HepG2 (cell line): Measurements from ENCODE around the gene KXD1. TPM values are rescaled to one million over a fixed set of nuclear protein-coding genes. Genes with fewer than 3 reads are reported as not detected.

Experiments
- ATF7 ChIP-seq, 2 experiments: fragments of 450-650 bp in 1 of 2; sonication (generic) in 1 of 2; formaldehyde crosslinking in 1 of 2; IDR thresholded peaks; 2 replicates each; pipeline versions ENCODE4 v1.4.0 to v1.6.1; 2016 to 2020; ENCODE audit warnings: antibody characterized with exemption in 1 of 2, mild to moderate bottlenecking in 1 of 2, missing genetic modification reagents in 1 of 2
- CBX2 ChIP-seq, 2 experiments: fragments of 200-600 bp in 1 of 2; sonication (generic); formaldehyde crosslinking in 1 of 2; IDR thresholded peaks; 2 replicates each; pipeline versions ENCODE4 v1.7.0 to v1.8.1; 2018 to 2022; ENCODE audit warnings: low read depth in 2 of 2, low read length in 1 of 2, mild to moderate bottlenecking in 1 of 2, missing genetic modification reagents in 1 of 2
- CEBPB ChIP-seq: IDR thresholded peaks from 2 replicates; pipeline ENCODE4 v1.6.1; 2011; ENCODE audit warnings: low read depth, low read length, improper control_type of control experiment, borderline replicate concordance
- FOXK1 ChIP-seq: sonication (generic); formaldehyde crosslinking; IDR thresholded peaks from 2 replicates; pipeline ENCODE4 v1.4.0; 2020; ENCODE audit warnings: low read depth, missing genetic modification reagents, borderline replicate concordance
- GZF1 ChIP-seq: sonication (generic); formaldehyde crosslinking; IDR thresholded peaks from 2 replicates; pipeline ENCODE4 v1.5.1; 2020; ENCODE audit warnings: mild to moderate bottlenecking, missing genetic modification reagents
- HES4 ChIP-seq: sonication (generic); formaldehyde crosslinking; IDR thresholded peaks from 2 replicates; pipeline ENCODE4 v1.9.0; 2021; ENCODE audit warnings: mild to moderate bottlenecking, missing genetic modification reagents, borderline replicate concordance
- HNRNPH1 ChIP-seq: fragments of 200-400 bp; formaldehyde crosslinking; optimal IDR thresholded peaks from 2 replicates; pipeline ENCODE3; 2017; ENCODE audit warnings: mild to moderate bottlenecking, low read depth, low read length
- KDM6A ChIP-seq: IDR thresholded peaks from 2 replicates; pipeline ENCODE4 v1.6.1; 2016; ENCODE audit warnings: low read depth
- MBD4 ChIP-seq: IDR thresholded peaks from 2 replicates; pipeline ENCODE4 v1.6.1; 2012; ENCODE audit warnings: low read length, inconsistent platforms, borderline replicate concordance
- MEIS1 ChIP-seq: sonication (generic); formaldehyde crosslinking; IDR thresholded peaks from 2 replicates; pipeline ENCODE4 v1.9.0; 2021; ENCODE audit warnings: mild to moderate bottlenecking, missing genetic modification reagents, moderate library complexity, borderline replicate concordance
- NFIB ChIP-seq: sonication (generic); formaldehyde crosslinking; IDR thresholded peaks from 2 replicates; pipeline ENCODE4 v1.9.0; 2021; ENCODE audit warnings: missing genetic modification reagents, mild to moderate bottlenecking, borderline replicate concordance
- RFX5 ChIP-seq: IDR thresholded peaks from 2 replicates; pipeline ENCODE4 v1.6.1; 2011; ENCODE audit warnings: low read depth, low read length, improper control_type of control experiment
- SP1 ChIP-seq, 2 experiments: fragments of 450-650 bp in 1 of 2; sonication (generic) in 1 of 2; formaldehyde crosslinking in 1 of 2; IDR thresholded peaks; 2 replicates each; pipeline versions ENCODE4 v1.4.0 to v1.6.1; 2016 to 2020; ENCODE audit warnings: missing genetic modification reagents in 1 of 2
- ZKSCAN8 ChIP-seq: IDR thresholded peaks from 2 replicates; pipeline ENCODE4 v1.6.1; 2016; ENCODE audit warnings: borderline replicate concordance, missing genetic modification reagents, missing compliant biosample characterization
- ZNF124 ChIP-seq: sonication (generic); formaldehyde crosslinking; IDR thresholded peaks from 2 replicates; pipeline ENCODE4 v1.4.0; 2020; ENCODE audit warnings: missing genetic modification reagents
- ZNF253 ChIP-seq: sonication (generic); formaldehyde crosslinking; IDR thresholded peaks from 2 replicates; pipeline ENCODE4 v1.8.0; 2022; ENCODE audit warnings: mild to moderate bottlenecking, missing genetic modification reagents, borderline replicate concordance
- ZNF331 ChIP-seq: sonication (generic); formaldehyde crosslinking; IDR thresholded peaks from 2 replicates; pipeline ENCODE4 v1.4.0; 2020; ENCODE audit warnings: missing genetic modification reagents
- ZNF629 ChIP-seq: sonication (generic); formaldehyde crosslinking; conservative IDR thresholded peaks from 2 replicates; pipeline ENCODE4 v1.5.0; 2020; ENCODE audit warnings: missing genetic modification reagents
- ZNF780A ChIP-seq: sonication (generic); formaldehyde crosslinking; IDR thresholded peaks from 2 replicates; pipeline ENCODE4 v1.8.0; 2022; ENCODE audit warnings: mild to moderate bottlenecking, missing genetic modification reagents, moderate library complexity
- ZSCAN20 ChIP-seq: sonication (generic); formaldehyde crosslinking; IDR thresholded peaks from 2 replicates; pipeline ENCODE4 v1.4.0; 2020; ENCODE audit warnings: missing genetic modification reagents, mild to moderate bottlenecking, borderline replicate concordance
- ZSCAN21 ChIP-seq: sonication (generic); formaldehyde crosslinking; IDR thresholded peaks from 2 replicates; pipeline ENCODE4 v1.8.0; 2022; ENCODE audit warnings: mild to moderate bottlenecking, missing genetic modification reagents, moderate library complexity, borderline replicate concordance
- polyA plus RNA-seq, 8 experiments: library from polyadenylated mRNA; depleted of rRNA in 3 of 8; stranded (reverse) in 7 of 8; unstranded in 1 of 8; fragments of >200 nt; fragmentation: Illumina TruSeq in 4 of 8; extraction: Trizol in 4 of 8; gene quantifications; 2 replicates each; pipeline versions ENCODE4 v1.2.1 to v1.2.3, GENCODE V29; 2011 to 2016; ENCODE audit warnings: low read depth in 4 of 8, missing spikeins in 1 of 8, mixed read lengths in 1 of 8; ENCODE audit not compliant: insufficient read depth in 1 of 8
- total RNA-seq, 5 experiments: library from RNA; depleted of rRNA; stranded (reverse); fragments of >200 nt; fragmentation: Illumina TruSeq; extraction: Trizol; gene quantifications; 2 replicates each; pipeline ENCODE4 v1.2.3, GENCODE V29; 2016; ENCODE audit warnings: low read depth in 1 of 5
- TF ChIP-seq, protein P1 (sequence below): IDR thresholded peaks from 2 replicates; pipeline ENCODE4 v1.6.1; 2012; ENCODE audit warnings: inconsistent platforms
- TF ChIP-seq, protein P2 (sequence below): sonication (generic); formaldehyde crosslinking; IDR thresholded peaks from 2 replicates; pipeline ENCODE4 v1.4.0; 2020; ENCODE audit warnings: mild to moderate bottlenecking, low read depth, missing genetic modification reagents
- TF ChIP-seq, protein P3 (sequence below): sonication (generic); formaldehyde crosslinking; conservative IDR thresholded peaks from 2 replicates; pipeline ENCODE4 v1.4.0; 2020; ENCODE audit warnings: missing genetic modification reagents
- TF ChIP-seq, protein P4 (sequence below): sonication (generic); formaldehyde crosslinking; IDR thresholded peaks from 2 replicates; pipeline ENCODE4 v1.5.0; 2020; ENCODE audit warnings: missing genetic modification reagents

KXD1 gene
- total and polyA plus RNA-seq, 2 of the 13 experiments (the other 11 are each of a cell fraction or from before 2014, with no cell fraction given): 44.6 to 143 TPM

DNA sequence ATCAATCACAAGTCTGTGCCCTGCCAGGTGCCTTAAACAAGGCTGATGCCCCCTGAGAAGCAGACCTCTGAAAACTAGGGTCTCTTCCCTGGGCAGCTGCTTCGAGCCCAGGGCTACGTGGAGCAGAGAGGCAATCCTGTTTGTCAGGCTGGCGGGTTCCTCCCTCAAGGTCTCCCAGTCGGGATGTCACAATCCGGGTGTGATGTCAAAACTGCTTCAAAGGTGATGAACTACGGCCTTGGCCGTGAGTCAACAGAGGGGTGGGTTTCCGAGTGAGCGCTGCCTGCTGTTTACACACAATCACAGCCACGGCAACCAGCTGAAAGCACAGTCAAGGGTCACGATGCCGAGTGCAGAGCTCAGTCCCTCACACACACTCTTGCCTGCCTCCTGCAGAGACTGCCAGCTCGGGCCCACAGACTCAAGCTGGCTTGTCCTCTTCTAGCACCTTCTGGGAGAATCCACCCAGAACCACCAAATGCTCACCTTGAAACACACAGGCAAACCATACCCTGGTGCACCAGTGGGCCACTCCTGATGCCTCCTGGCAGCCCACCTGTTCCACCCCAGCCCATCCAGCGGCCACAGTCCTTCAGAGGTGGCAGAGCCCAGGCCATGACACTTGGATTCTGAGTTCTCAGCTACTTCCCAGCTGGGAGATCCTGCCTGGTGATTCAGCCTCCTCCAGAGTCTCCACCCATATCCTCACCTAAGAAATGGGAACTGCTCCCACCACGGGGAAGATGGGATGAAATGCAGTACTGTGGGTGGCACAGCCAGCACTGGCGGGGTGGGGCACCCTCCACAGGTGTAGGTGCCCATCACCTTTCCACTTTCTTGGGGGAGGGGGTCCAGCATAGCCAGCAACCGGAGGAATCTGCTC is 42.6 kb upstream of the KXD1 start (continued):
- TF ChIP-seq ZSCAN20 (CRISPR knock-in tag): no peak
- peak; percentile 99 for TF ChIP-seq FOXK1 (CRISPR knock-in tag)
- no peak for TF ChIP-seq CBX2 (IDR thresholded peaks at IDR 0.05; ENCODE audit: low read depth, low read length)
- no peak for TF ChIP-seq CBX2 (CRISPR knock-in tag; IDR thresholded peaks at IDR 0.05; ENCODE audit: low read depth)
- no peak for TF ChIP-seq NFIB (CRISPR knock-in tag)
- no peak for TF ChIP-seq SP1 (IDR thresholded peaks at IDR 0.05)
- peak; percentile 61; the same call in 1 of the 2 replicates for TF ChIP-seq SP1 (CRISPR knock-in tag; IDR thresholded peaks at IDR 0.05)
- TF ChIP-seq, protein P1, sequence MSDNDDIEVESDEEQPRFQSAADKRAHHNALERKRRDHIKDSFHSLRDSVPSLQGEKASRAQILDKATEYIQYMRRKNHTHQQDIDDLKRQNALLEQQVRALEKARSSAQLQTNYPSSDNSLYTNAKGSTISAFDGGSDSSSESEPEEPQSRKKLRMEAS: peak; percentile 92
- peak; percentile 40; the same call in 1 of the 2 replicates for TF ChIP-seq ZNF253 (CRISPR knock-in tag)
- peak; percentile 99 for TF ChIP-seq ZKSCAN8
- TF ChIP-seq RFX5: no peak; the same call in 1 of the 2 replicates
- no peak for TF ChIP-seq HNRNPH1
- TF ChIP-seq MEIS1: peak; percentile 99
- peak; percentile 99 for TF ChIP-seq ZNF331 (CRISPR knock-in tag)
- TF ChIP-seq, protein P2, sequence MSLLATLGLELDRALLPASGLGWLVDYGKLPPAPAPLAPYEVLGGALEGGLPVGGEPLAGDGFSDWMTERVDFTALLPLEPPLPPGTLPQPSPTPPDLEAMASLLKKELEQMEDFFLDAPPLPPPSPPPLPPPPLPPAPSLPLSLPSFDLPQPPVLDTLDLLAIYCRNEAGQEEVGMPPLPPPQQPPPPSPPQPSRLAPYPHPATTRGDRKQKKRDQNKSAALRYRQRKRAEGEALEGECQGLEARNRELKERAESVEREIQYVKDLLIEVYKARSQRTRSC: peak; percentile 76; the same call in 1 of the 2 replicates
- no peak; the same call in 1 of the 2 replicates for TF ChIP-seq HES4
- peak; percentile 99 for TF ChIP-seq ZSCAN21
- TF ChIP-seq ZNF780A (CRISPR knock-in tag): 0 out of 2 replicates have a peak, but pooled peaks have one; percentile 34
- TF ChIP-seq CEBPB: peak; percentile 99
- TF ChIP-seq ZNF124 (CRISPR knock-in tag): peak; percentile 93; the same call in 1 of the 2 replicates
- peak; percentile 65 for TF ChIP-seq ZNF629 (CRISPR knock-in tag)
- peak; percentile 98 for TF ChIP-seq KDM6A (CRISPR knock-in tag)
- TF ChIP-seq, protein P3, sequence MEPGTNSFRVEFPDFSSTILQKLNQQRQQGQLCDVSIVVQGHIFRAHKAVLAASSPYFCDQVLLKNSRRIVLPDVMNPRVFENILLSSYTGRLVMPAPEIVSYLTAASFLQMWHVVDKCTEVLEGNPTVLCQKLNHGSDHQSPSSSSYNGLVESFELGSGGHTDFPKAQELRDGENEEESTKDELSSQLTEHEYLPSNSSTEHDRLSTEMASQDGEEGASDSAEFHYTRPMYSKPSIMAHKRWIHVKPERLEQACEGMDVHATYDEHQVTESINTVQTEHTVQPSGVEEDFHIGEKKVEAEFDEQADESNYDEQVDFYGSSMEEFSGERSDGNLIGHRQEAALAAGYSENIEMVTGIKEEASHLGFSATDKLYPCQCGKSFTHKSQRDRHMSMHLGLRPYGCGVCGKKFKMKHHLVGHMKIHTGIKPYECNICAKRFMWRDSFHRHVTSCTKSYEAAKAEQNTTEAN (CRISPR knock-in tag): peak; percentile 93
- TF ChIP-seq, protein P4, sequence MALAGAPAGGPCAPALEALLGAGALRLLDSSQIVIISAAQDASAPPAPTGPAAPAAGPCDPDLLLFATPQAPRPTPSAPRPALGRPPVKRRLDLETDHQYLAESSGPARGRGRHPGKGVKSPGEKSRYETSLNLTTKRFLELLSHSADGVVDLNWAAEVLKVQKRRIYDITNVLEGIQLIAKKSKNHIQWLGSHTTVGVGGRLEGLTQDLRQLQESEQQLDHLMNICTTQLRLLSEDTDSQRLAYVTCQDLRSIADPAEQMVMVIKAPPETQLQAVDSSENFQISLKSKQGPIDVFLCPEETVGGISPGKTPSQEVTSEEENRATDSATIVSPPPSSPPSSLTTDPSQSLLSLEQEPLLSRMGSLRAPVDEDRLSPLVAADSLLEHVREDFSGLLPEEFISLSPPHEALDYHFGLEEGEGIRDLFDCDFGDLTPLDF (CRISPR knock-in tag): peak; percentile 75; the same call in 1 of the 2 replicates
- no peak for TF ChIP-seq MBD4
- peak; percentile 47; the same call in 1 of the 2 replicates for TF ChIP-seq ATF7 (IDR thresholded peaks at IDR 0.05)
- TF ChIP-seq ATF7 (CRISPR knock-in tag; IDR thresholded peaks at IDR 0.05): peak; percentile 98
- TF ChIP-seq GZF1 (CRISPR knock-in tag): peak; percentile 57; the same call in 1 of the 2 replicates
